Measurements from ENCODE around the gene SLC25A14.

DNA sequence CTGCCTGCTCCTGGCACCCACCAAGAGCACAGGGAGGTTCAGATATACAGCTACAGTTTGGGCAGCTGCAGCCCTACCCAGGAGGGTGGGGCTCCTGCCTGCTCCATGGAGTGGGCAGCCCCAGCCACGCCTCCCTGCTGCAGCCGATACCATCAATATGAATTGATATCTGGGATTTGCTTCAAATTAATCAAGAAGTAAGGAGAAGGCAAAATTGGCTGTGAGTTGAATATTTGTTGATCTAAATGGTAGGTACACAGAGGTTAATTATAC is 39.8 kb upstream of the SLC25A14 start:
- TF ChIP-seq, protein P1, sequence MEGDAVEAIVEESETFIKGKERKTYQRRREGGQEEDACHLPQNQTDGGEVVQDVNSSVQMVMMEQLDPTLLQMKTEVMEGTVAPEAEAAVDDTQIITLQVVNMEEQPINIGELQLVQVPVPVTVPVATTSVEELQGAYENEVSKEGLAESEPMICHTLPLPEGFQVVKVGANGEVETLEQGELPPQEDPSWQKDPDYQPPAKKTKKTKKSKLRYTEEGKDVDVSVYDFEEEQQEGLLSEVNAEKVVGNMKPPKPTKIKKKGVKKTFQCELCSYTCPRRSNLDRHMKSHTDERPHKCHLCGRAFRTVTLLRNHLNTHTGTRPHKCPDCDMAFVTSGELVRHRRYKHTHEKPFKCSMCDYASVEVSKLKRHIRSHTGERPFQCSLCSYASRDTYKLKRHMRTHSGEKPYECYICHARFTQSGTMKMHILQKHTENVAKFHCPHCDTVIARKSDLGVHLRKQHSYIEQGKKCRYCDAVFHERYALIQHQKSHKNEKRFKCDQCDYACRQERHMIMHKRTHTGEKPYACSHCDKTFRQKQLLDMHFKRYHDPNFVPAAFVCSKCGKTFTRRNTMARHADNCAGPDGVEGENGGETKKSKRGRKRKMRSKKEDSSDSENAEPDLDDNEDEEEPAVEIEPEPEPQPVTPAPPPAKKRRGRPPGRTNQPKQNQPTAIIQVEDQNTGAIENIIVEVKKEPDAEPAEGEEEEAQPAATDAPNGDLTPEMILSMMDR (IDR thresholded peaks at IDR 0.05), result no peak
- no peak for TF ChIP-seq POLR2A (IDR thresholded peaks at IDR 0.05)

Data from testis (tissue), 2 donors.